ENCODE measurements around the gene MYO1E.

GRCh38 chr15:59327942-59328341 is 44.7 kb downstream of the MYO1E start:
- no peak for TF ChIP-seq CTCF (conservative IDR thresholded peaks at IDR 0.05; ENCODE audit: low read length)
- no peak for TF ChIP-seq EZH2phosphoT487 (IDR thresholded peaks at IDR 0.05; ENCODE audit: borderline replicate concordance, low read depth, low read length)

Measured in OCI-LY7 (cell line).